Measurements from ENCODE around the gene EHBP1.

Gene EHBP1

GRCh38 chr2:62757029-62757428 is 51.5 kb downstream of the EHBP1 start:
- Histone ChIP-seq H3K27ac (ENCODE audit: low read depth, low read length) (no peak overlapping the region), H3K23ac (ENCODE audit: low read length) (no peak overlapping the region), H3K27me3 (ENCODE audit: insufficient read depth, low read length) (no peaks in the 10 kb centered on the region), H2AFZ (ENCODE audit: insufficient read depth, low read length, poor library complexity) (no peak overlapping the region), H3K14ac (ENCODE audit: low read length) (no peak overlapping the region), H3K4me1 (ENCODE audit: control insufficient read depth in 1 of 2, insufficient read depth in 2 of 2, low read length in 2 of 2) (no peaks in the 10 kb centered on the region), H3K9me3 (ENCODE audit: insufficient read depth, low read depth, low read length) (peaks cover 4% of the 10 kb centered on the region), H3K9ac (ENCODE audit: low read length) (no peak overlapping the region), H2AK5ac (ENCODE audit: low read length) (no peak overlapping the region), H3K18ac (ENCODE audit: low read length) (no peak overlapping the region), H2BK12ac (ENCODE audit: low read length) (no peak overlapping the region), H3K4me2 (ENCODE audit: low read length) (no peak overlapping the region), H3K4me3 (ENCODE audit: low read depth, low read length) (no peak overlapping the region), H4K8ac (ENCODE audit: low read depth, low read length) (no peak overlapping the region), H3K36me3 (ENCODE audit: control insufficient read depth in 1 of 2, insufficient read depth in 2 of 2, low read length in 2 of 2) (peaks cover 0 to 8% of the 10 kb centered on the region in 2 experiments), H4K91ac (ENCODE audit: low read depth, low read length) (no peak overlapping the region), H4K12ac (ENCODE audit: low read depth, low read length) (no peak overlapping the region), H3K79me2 (ENCODE audit: control insufficient read depth, insufficient read depth, low read length, poor library complexity) (no peaks in the 10 kb centered on the region), H3K79me1 (ENCODE audit: low read length) (no peaks in the 10 kb centered on the region), H2BK120ac (ENCODE audit: insufficient read depth, low read length, poor library complexity) (no peak overlapping the region), H3K4ac (ENCODE audit: low read depth, low read length) (no peak overlapping the region), H2BK5ac (ENCODE audit: low read depth, low read length, poor library complexity) (no peak overlapping the region)
- no CpG with 5 or more reads among the region's 3 CpGs for WGBS (ENCODE audit: extremely low coverage, insufficient coverage, insufficient read length)
- no peak for DNase-seq

- no CpG with 5 or more reads among the region's 2 CpGs for WGBS (ENCODE audit: extremely low coverage, insufficient coverage, insufficient read length)
- Histone ChIP-seq H2AK5ac (ENCODE audit: low read length) (no peak overlapping the region), H3K18ac (ENCODE audit: low read length) (no peak overlapping the region), H4K12ac (ENCODE audit: low read depth, low read length) (no peak overlapping the region), H3K4me1 (ENCODE audit: control insufficient read depth in 1 of 2, insufficient read depth in 2 of 2, low read length in 2 of 2) (no peaks in the 10 kb centered on the region), H3K79me1 (ENCODE audit: low read length) (no peaks in the 10 kb centered on the region), H3K23ac (ENCODE audit: low read length) (no peak overlapping the region), H2BK5ac (ENCODE audit: low read depth, low read length, poor library complexity) (no peak overlapping the region), H4K91ac (ENCODE audit: low read depth, low read length) (no peak overlapping the region), H3K79me2 (ENCODE audit: control insufficient read depth, insufficient read depth, low read length, poor library complexity) (no peaks in the 10 kb centered on the region), H2BK120ac (ENCODE audit: insufficient read depth, low read length, poor library complexity) (no peak overlapping the region), H3K4me2 (ENCODE audit: low read length) (no peak overlapping the region), H3K27me3 (ENCODE audit: insufficient read depth, low read length) (no peaks in the 10 kb centered on the region), H3K14ac (ENCODE audit: low read length) (no peak overlapping the region), H3K4me3 (ENCODE audit: low read depth, low read length) (no peak overlapping the region), H3K36me3 (ENCODE audit: control insufficient read depth in 1 of 2, insufficient read depth in 2 of 2, low read length in 2 of 2) (no peaks in the 10 kb centered on the region), H3K27ac (ENCODE audit: low read depth, low read length) (no peak overlapping the region), H3K9me3 (ENCODE audit: insufficient read depth, low read depth, low read length) (no peaks in the 10 kb centered on the region), H2AFZ (ENCODE audit: insufficient read depth, low read length, poor library complexity) (no peak overlapping the region), H3K4ac (ENCODE audit: low read depth, low read length) (peak overlapping the region; percentile 62), H2BK12ac (ENCODE audit: low read length) (no peak overlapping the region), H3K9ac (ENCODE audit: low read length) (no peak overlapping the region), H4K8ac (ENCODE audit: low read depth, low read length) (no peak overlapping the region)
- no peak for DNase-seq
Observed at GRCh38 chr2:62760026-62760425, 54.5 kb downstream of the EHBP1 start.

GRCh38 chr2:62760555-62760954 is 55.0 kb downstream of the EHBP1 start:
- Histone ChIP-seq H2BK12ac (ENCODE audit: low read length) (no peak overlapping the region), H3K36me3 (ENCODE audit: control insufficient read depth in 1 of 2, insufficient read depth in 2 of 2, low read length in 2 of 2) (no peaks in the 10 kb centered on the region), H3K4ac (ENCODE audit: low read depth, low read length) (no peak overlapping the region), H3K79me1 (ENCODE audit: low read length) (no peaks in the 10 kb centered on the region), H4K8ac (ENCODE audit: low read depth, low read length) (no peak overlapping the region), H2AFZ (ENCODE audit: insufficient read depth, low read length, poor library complexity) (no peak overlapping the region), H2BK120ac (ENCODE audit: insufficient read depth, low read length, poor library complexity) (no peak overlapping the region), H3K14ac (ENCODE audit: low read length) (no peak overlapping the region), H3K9me3 (ENCODE audit: insufficient read depth, low read depth, low read length) (no peaks in the 10 kb centered on the region), H3K4me3 (ENCODE audit: low read depth, low read length) (no peak overlapping the region), H3K27me3 (ENCODE audit: insufficient read depth, low read length) (no peaks in the 10 kb centered on the region), H4K91ac (ENCODE audit: low read depth, low read length) (no peak overlapping the region), H3K18ac (ENCODE audit: low read length) (no peak overlapping the region), H3K4me2 (ENCODE audit: low read length) (no peak overlapping the region), H2BK5ac (ENCODE audit: low read depth, low read length, poor library complexity) (no peak overlapping the region), H3K9ac (ENCODE audit: low read length) (no peak overlapping the region), H3K27ac (ENCODE audit: low read depth, low read length) (no peak overlapping the region), H3K79me2 (ENCODE audit: control insufficient read depth, insufficient read depth, low read length, poor library complexity) (no peaks in the 10 kb centered on the region), H4K12ac (ENCODE audit: low read depth, low read length) (no peak overlapping the region), H3K4me1 (ENCODE audit: control insufficient read depth in 1 of 2, insufficient read depth in 2 of 2, low read length in 2 of 2) (no peaks in the 10 kb centered on the region), H2AK5ac (ENCODE audit: low read length) (no peak overlapping the region), H3K23ac (ENCODE audit: low read length) (no peak overlapping the region)
- peak; percentile 75 to 78 for DNase-seq
- WGBS (ENCODE audit: extremely low coverage, insufficient coverage, insufficient read length), result no CpG with 5 or more reads among the region's 2 CpGs

GRCh38 chr2:62765619-62766376 is 60.3 kb downstream of the EHBP1 start:
- no peaks in the 10 kb centered on the region for H3K9me3 ChIP-seq (ENCODE audit: insufficient read depth, low read depth, low read length)
- H3K9ac ChIP-seq (ENCODE audit: low read length), result no peak overlapping the region
- H4K8ac ChIP-seq (ENCODE audit: low read depth, low read length), result no peak overlapping the region
- no peak overlapping the region for H3K14ac ChIP-seq (ENCODE audit: low read length)
- no peaks in the 10 kb centered on the region for H3K79me1 ChIP-seq (ENCODE audit: low read length)
- H3K18ac ChIP-seq (ENCODE audit: low read length), result no peak overlapping the region
- no peak for DNase-seq
- H2BK5ac ChIP-seq (ENCODE audit: low read depth, low read length, poor library complexity), result no peak overlapping the region
- H2BK12ac ChIP-seq (ENCODE audit: low read length), result no peak overlapping the region
- no peak overlapping the region for H4K91ac ChIP-seq (ENCODE audit: low read depth, low read length)
- no peak overlapping the region for H3K23ac ChIP-seq (ENCODE audit: low read length)
- no peak overlapping the region for H2AK5ac ChIP-seq (ENCODE audit: low read length)
- no peak overlapping the region for H3K4me3 ChIP-seq (ENCODE audit: low read depth, low read length)
- H3K27ac ChIP-seq (ENCODE audit: low read depth, low read length), result no peak overlapping the region
- H4K12ac ChIP-seq (ENCODE audit: low read depth, low read length), result no peak overlapping the region
- no peaks in the 10 kb centered on the region for H3K36me3 ChIP-seq (ENCODE audit: control insufficient read depth in 1 of 2, insufficient read depth in 2 of 2, low read length in 2 of 2)
- no peak overlapping the region for H2AFZ ChIP-seq (ENCODE audit: insufficient read depth, low read length, poor library complexity)
- no peaks in the 10 kb centered on the region for H3K79me2 ChIP-seq (ENCODE audit: control insufficient read depth, insufficient read depth, low read length, poor library complexity)
- H3K4me1 ChIP-seq (ENCODE audit: control insufficient read depth in 1 of 2, insufficient read depth in 2 of 2, low read length in 2 of 2), result no peaks in the 10 kb centered on the region
- no peak overlapping the region for H3K4me2 ChIP-seq (ENCODE audit: low read length)
- H3K4ac ChIP-seq (ENCODE audit: low read depth, low read length), result no peak overlapping the region
- no CpG with 5 or more reads among the region's 3 CpGs for WGBS (ENCODE audit: extremely low coverage, insufficient coverage, insufficient read length)
- H2BK120ac ChIP-seq (ENCODE audit: insufficient read depth, low read length, poor library complexity), result no peak overlapping the region
- H3K27me3 ChIP-seq (ENCODE audit: insufficient read depth, low read length), result no peaks in the 10 kb centered on the region
